ENCODE results near the gene TEX44.
A peak's percentile ranks its signal among the peaks of the same experiment; 100 is the strongest.

TEX44 gene

GRCh38 chr2:231614559-231615057 lies 21.9 kb downstream of the TEX44 start:
- peak overlapping the region; percentile 53; the same call in 1 of the 2 replicates for H3K27ac ChIP-seq (ENCODE audit: extremely low read depth, low read depth, low read length)
- H3K9me3 ChIP-seq (ENCODE audit: control insufficient read depth, insufficient read depth, low read depth, low read length): no peaks in the 10 kb centered on the region
- no peaks in the 10 kb centered on the region; the same call in 1 of the 2 replicates for H3K4me1 ChIP-seq (ENCODE audit: control insufficient read depth, insufficient read depth, low read length)
- H3K4me3 ChIP-seq (ENCODE audit: low read depth, low read length): peak overlapping the region; percentile 18
- ChIA-PET POLR2A (interaction anchor here (0.6 to 1.6 kb wide), 5 partner anchors 10 to 94 kb away, joined by 3 to 8 read pairs (median 3); partner anchors contain the start of gene PTMA), CTCF (interaction anchor here (2.0 to 12.2 kb wide), 3 partner anchors 13 to 101 kb away, joined by 5 to 231 read pairs (median 102); no protein-coding TSS in a partner anchor)
- TF ChIP-seq ZNF138 (tag by site-specific recombination; IDR thresholded peaks at IDR 0.05; ENCODE audit: borderline replicate concordance) (no peak), MYNN (tag by site-specific recombination; IDR thresholded peaks at IDR 0.05; ENCODE audit: borderline replicate concordance) (no peak), ZNF184 (tag by site-specific recombination; IDR thresholded peaks at IDR 0.05) (no peak), ZFP3 (tag by site-specific recombination; IDR thresholded peaks at IDR 0.05; ENCODE audit: low read depth) (no peak), KLF10 (tag by site-specific recombination; IDR thresholded peaks at IDR 0.05) (no peak), ZNF626 (tag by site-specific recombination; IDR thresholded peaks at IDR 0.05) (no peak), ZNF76 (tag by site-specific recombination; IDR thresholded peaks at IDR 0.05; ENCODE audit: borderline replicate concordance, low read depth) (no peak), ZNF202 (tag by site-specific recombination; IDR thresholded peaks at IDR 0.05; ENCODE audit: borderline replicate concordance) (no peak), ZNF518A (tag by site-specific recombination; conservative IDR thresholded peaks at IDR 0.05; ENCODE audit: low read depth) (no peak), KLF16 (tag by site-specific recombination; IDR thresholded peaks at IDR 0.05) (no peak), ZSCAN5A (tag by site-specific recombination; IDR thresholded peaks at IDR 0.05) (no peak), PBX3 (CRISPR knock-in tag; IDR thresholded peaks at IDR 0.05) (no peak)
- no peaks in the 10 kb centered on the region for H3K36me3 ChIP-seq (ENCODE audit: control insufficient read depth in 2 of 2, insufficient read depth in 1 of 2, low read length in 2 of 2)

- no peaks in the 10 kb centered on the region; the same call in 1 of the 2 replicates for H3K4me1 ChIP-seq (ENCODE audit: control insufficient read depth, insufficient read depth, low read length)
- H3K9me3 ChIP-seq (ENCODE audit: control insufficient read depth, insufficient read depth, low read depth, low read length): no peaks in the 10 kb centered on the region
- ChIA-PET POLR2A (interaction anchor here (0.6 to 1.1 kb wide), 3 partner anchors 27 to 93 kb away, joined by 3 to 4 read pairs (median 3); partner anchors contain the start of gene PTMA), CTCF (interaction anchor here (0.6 to 12.2 kb wide), 3 partner anchors 14 to 59 kb away, joined by 3 to 231 read pairs (median 5); no protein-coding TSS in a partner anchor)
- H3K27ac ChIP-seq (ENCODE audit: extremely low read depth, low read depth, low read length): peak overlapping the region; percentile 53; the same call in 1 of the 2 replicates
- H3K4me3 ChIP-seq (ENCODE audit: low read depth, low read length): no peak overlapping the region
- H3K36me3 ChIP-seq (ENCODE audit: control insufficient read depth in 2 of 2, insufficient read depth in 1 of 2, low read length in 2 of 2): no peaks in the 10 kb centered on the region
- TF ChIP-seq ELK4 (IDR thresholded peaks at IDR 0.05; ENCODE audit: borderline replicate concordance, low read depth, low read length): no peak
- TF ChIP-seq KLF17 (tag by site-specific recombination; IDR thresholded peaks at IDR 0.05): no peak
- no peak for TF ChIP-seq TRIM28 (IDR thresholded peaks at IDR 0.05; ENCODE audit: borderline replicate concordance, low read length)
- no peak for TF ChIP-seq HOXD13 (CRISPR knock-in tag; IDR thresholded peaks at IDR 0.05; ENCODE audit: borderline replicate concordance)
- no peak for TF ChIP-seq ZNF530 (tag by site-specific recombination; IDR thresholded peaks at IDR 0.05; ENCODE audit: low read depth)
- no peak for TF ChIP-seq ZBTB8A (tag by site-specific recombination; IDR thresholded peaks at IDR 0.05)
- TF ChIP-seq ZNF114 (tag by site-specific recombination; IDR thresholded peaks at IDR 0.05): no peak
- no peak for TF ChIP-seq ZNF223 (tag by site-specific recombination; IDR thresholded peaks at IDR 0.05)
These were observed 22.5 kb downstream of the TEX44 start for GRCh38 chr2:231615058-231615671.
